Measurements from ENCODE around the gene SETX. TPM values are rescaled to one million over a fixed set of nuclear protein-coding genes. Genes with fewer than 3 reads are reported as not detected.

Gene SETX
- total RNA-seq, 1 experiment from 2014 or later: 44.3 TPM

- Histone ChIP-seq H2BK12ac (ENCODE audit: insufficient read length, low read depth, low read length) (no peak overlapping the region), H4K91ac (ENCODE audit: insufficient read length, low read depth, low read length) (no peak overlapping the region), H3K4ac (ENCODE audit: low read depth, low read length) (no peak overlapping the region), H2AFZ (ENCODE audit: low read length) (no peak overlapping the region), H3K23me2 (ENCODE audit: insufficient read length, low read depth, low read length, poor library complexity, severe bottlenecking) (peaks cover 5% of the 10 kb centered on the region), H2BK5ac (ENCODE audit: insufficient read length, low read length) (no peak overlapping the region), H2BK120ac (ENCODE audit: low read depth, low read length, poor library complexity, severe bottlenecking) (no peak overlapping the region), H3K18ac (ENCODE audit: insufficient read length, low read depth, low read length) (no peak overlapping the region), H3K9me3 (ENCODE audit: control insufficient read depth, low read depth, low read length) (no peaks in the 10 kb centered on the region), H3K9ac (ENCODE audit: extremely low read depth, insufficient read length, low read length) (no peak overlapping the region), H4K8ac (replicated peaks; ENCODE audit: insufficient read length, low read depth, low read length) (no peak overlapping the region), H3K27me3 (ENCODE audit: insufficient read depth, low read length) (no peaks in the 10 kb centered on the region), H2BK20ac (ENCODE audit: low read depth, low read length, poor library complexity, severe bottlenecking) (no peak overlapping the region), H2AK5ac (ENCODE audit: insufficient read length, low read length) (no peak overlapping the region), H4K20me1 (ENCODE audit: control insufficient read depth, insufficient read depth, insufficient read length) (no peaks in the 10 kb centered on the region), H3K79me2 (ENCODE audit: insufficient read depth, low read length) (peaks cover 4% of the 10 kb centered on the region; the same call in 1 of the 2 replicates), H3T11ph (ENCODE audit: low read length) (no peak overlapping the region), H3K4me1 (ENCODE audit: insufficient read depth, low read length) (no peaks in the 10 kb centered on the region), H3K23ac (ENCODE audit: insufficient read length, low read depth, low read length) (no peak overlapping the region), H2BK15ac (ENCODE audit: low read depth, low read length) (no peak overlapping the region), H3K27ac (ENCODE audit: insufficient read length, low read depth, low read length) (no peak overlapping the region), H3K56ac (ENCODE audit: insufficient read length, low read depth, low read length) (no peak overlapping the region), H3K14ac (ENCODE audit: insufficient read depth, low read length) (no peak overlapping the region), H4K5ac (ENCODE audit: insufficient read length, low read depth, low read length) (no peak overlapping the region), H3K79me1 (ENCODE audit: insufficient read depth, low read depth, low read length, poor library complexity, severe bottlenecking) (no peaks in the 10 kb centered on the region), H3K4me2 (ENCODE audit: insufficient read depth, insufficient read length, low read length) (no peak overlapping the region)
- no peak overlapping the region for H3K27ac Mint-ChIP-seq
- H3K27me3 Mint-ChIP-seq (ENCODE audit: low read depth): no peaks in the 10 kb centered on the region
- TF ChIP-seq CTCF (conservative IDR thresholded peaks at IDR 0.05): no peak
- H3K36me3 Mint-ChIP-seq (ENCODE audit: insufficient read depth in 1 of 3, low read depth in 3 of 3): peaks cover 5 to 10% (median 10%) of the 10 kb centered on the region in 3 experiments; a peak in 6 of 7 replicates
- H3K4me3 Mint-ChIP-seq: no peak overlapping the region
- WGBS (ENCODE audit: extremely low coverage, insufficient read length, low lambda C conversion rate): no CpG with 5 or more reads among the region's 7 CpGs
- peaks cover 12 to 13% of the 10 kb centered on the region in 2 experiments for H3K4me1 Mint-ChIP-seq
- DNase-seq: no peak
- no peaks in the 10 kb centered on the region; a peak in 1 of 5 replicates for H3K9me3 Mint-ChIP-seq
Measured at GRCh38 chr9:132357764-132358163, 3.0 kb upstream of the SETX start.
